GM23338 (cell line): ENCODE results near the gene GJC2. TPM values are rescaled to one million over a fixed set of nuclear protein-coding genes. Genes with fewer than 3 reads are reported as not detected.

Source experiments
- ATAC-seq: fragments of 200-7000 bp; cut with Tn5 transposase; 3 replicates; pipeline ENCODE4 v1.9.1; 2020
- DNase-seq: peaks from one replicate; pipeline ENCODE4 v3.0.0-alpha.2; 2015; ENCODE audit warnings: low spot score
- H2AFZ ChIP-seq: fragments of 200-600 bp; sonication (generic); 2 replicates; pipeline ENCODE4 v1.8.0; 2016; ENCODE audit warnings: antibody characterized with exemption, mild to moderate bottlenecking, moderate library complexity
- H3F3A ChIP-seq: fragments of 200-600 bp; sonication (generic); replicated peaks from 2 replicates; pipeline ENCODE4 v1.8.0; 2017; ENCODE audit warnings: antibody characterized with exemption, mixed run types, low read depth
- H3K27ac ChIP-seq: fragments of 200-600 bp; sonication (generic); 2 replicates; pipeline ENCODE4 v1.6.1; 2016; ENCODE audit warnings: low read depth
- H3K27me3 ChIP-seq: fragments of 200-600 bp; sonication (generic); 2 replicates; pipeline ENCODE4 v1.8.0; 2016; ENCODE audit warnings: mild to moderate bottlenecking, mixed run types, moderate library complexity; ENCODE audit not compliant: insufficient read depth
- H3K36me3 ChIP-seq: fragments of 200-600 bp; sonication (generic); 2 replicates; pipeline ENCODE4 v1.8.0; 2016; ENCODE audit warnings: mild to moderate bottlenecking; ENCODE audit not compliant: insufficient read depth
- H3K4me1 ChIP-seq: fragments of 200-600 bp; sonication (generic); 2 replicates; pipeline ENCODE4 v1.8.0; 2016; ENCODE audit warnings: mild to moderate bottlenecking, moderate library complexity; ENCODE audit not compliant: insufficient read depth
- H3K4me2 ChIP-seq: fragments of 200-600 bp; sonication (generic); 2 replicates; pipeline ENCODE4 v1.7.1; 2017; ENCODE audit warnings: mixed run types
- H3K4me3 ChIP-seq: fragments of 200-600 bp; sonication (generic); 2 replicates; pipeline ENCODE4 v1.6.1; 2016; ENCODE audit warnings: mixed run types
- H3K79me2 ChIP-seq: fragments of 200-600 bp; sonication (generic); replicated peaks from 2 replicates; pipeline ENCODE4 v1.8.0; 2017; ENCODE audit warnings: mild to moderate bottlenecking; ENCODE audit not compliant: insufficient read depth
- H3K9me2 ChIP-seq: fragments of 200-600 bp; sonication (generic); 2 replicates; pipeline ENCODE4 v1.8.0; 2017; ENCODE audit not compliant: insufficient read depth
- H4K20me1 ChIP-seq: fragments of 200-600 bp; sonication (generic); replicated peaks from 2 replicates; pipeline ENCODE4 v1.8.0; 2017; ENCODE audit warnings: mild to moderate bottlenecking; ENCODE audit not compliant: insufficient read depth
- H3K27ac Mint-ChIP-seq: 2 replicates; pipeline ENCODE4 v1.8.0; 2020; ENCODE audit warnings: inconsistent platforms, mild to moderate bottlenecking, moderate library complexity, mixed read lengths
- H3K27me3 Mint-ChIP-seq: 3 replicates; pipeline ENCODE4 v1.8.0; 2022; ENCODE audit warnings: low read depth, mild to moderate bottlenecking, moderate library complexity, mixed read lengths, inconsistent platforms; ENCODE audit not compliant: insufficient read depth, poor library complexity
- H3K36me3 Mint-ChIP-seq: 3 replicates; pipeline ENCODE4 v1.8.0; 2021; ENCODE audit warnings: low read depth, mild to moderate bottlenecking, inconsistent platforms, moderate library complexity, mixed read lengths
- H3K4me1 Mint-ChIP-seq: 3 replicates; pipeline ENCODE4 v1.8.0; 2020; ENCODE audit warnings: mild to moderate bottlenecking, inconsistent platforms, mixed read lengths
- H3K4me3 Mint-ChIP-seq: 3 replicates; pipeline ENCODE4 v1.8.0; 2021; ENCODE audit warnings: moderate library complexity, mild to moderate bottlenecking, inconsistent platforms, mixed read lengths
- H3K9me3 Mint-ChIP-seq: 3 replicates; pipeline ENCODE4 v1.8.0; 2020; ENCODE audit warnings: moderate library complexity, mild to moderate bottlenecking, inconsistent platforms, mixed read lengths
- CREB1 ChIP-seq: fragments of 250-450 bp; sonication (Bioruptor Pico); IDR thresholded peaks from 2 replicates; pipeline ENCODE4 v1.5.0; 2020; ENCODE audit warnings: low read depth, mild to moderate bottlenecking, moderate library complexity
- CTCF ChIP-seq, 2 experiments: fragments of 200-600 bp in 1 of 2; sonication (generic) in 1 of 2; conservative IDR thresholded peaks; 2 replicates each; pipeline versions ENCODE4 v1.5.1 to v1.6.1; 2016 to 2017; ENCODE audit warnings: antibody characterized with exemption in 2 of 2, low read depth in 2 of 2, mild to moderate bottlenecking in 2 of 2, moderate library complexity in 1 of 2
- ETS1 ChIP-seq: IDR thresholded peaks from 2 replicates; pipeline ENCODE4 v1.6.1; 2016; ENCODE audit warnings: antibody characterized with exemption
- EZH2 ChIP-seq: fragments of 200-600 bp; sonication (generic); IDR thresholded peaks from one replicate; pipeline ENCODE4 v1.8.0; 2017; ENCODE audit warnings: antibody characterized with exemption, mild to moderate bottlenecking, low read depth; ENCODE audit not compliant: unreplicated experiment
- EZH2phosphoT487 ChIP-seq: fragments of 200-600 bp; sonication (generic); IDR thresholded peaks from one replicate; pipeline ENCODE4 v1.8.1; 2018; ENCODE audit warnings: antibody characterized with exemption; ENCODE audit not compliant: unreplicated experiment
- JUNB ChIP-seq: IDR thresholded peaks from one replicate; pipeline ENCODE4 v1.6.1; 2016; ENCODE audit warnings: antibody characterized with exemption; ENCODE audit not compliant: unreplicated experiment
- NANOG ChIP-seq: IDR thresholded peaks from 2 replicates; pipeline ENCODE4 v1.6.1; 2016; ENCODE audit warnings: antibody characterized with exemption, borderline replicate concordance
- POLR2AphosphoS5 ChIP-seq: IDR thresholded peaks from 2 replicates; pipeline ENCODE4 v1.6.1; 2016; ENCODE audit warnings: antibody characterized with exemption, low read depth
- REST ChIP-seq: IDR thresholded peaks from one replicate; pipeline ENCODE4 v1.6.1; 2018; ENCODE audit warnings: antibody characterized with exemption; ENCODE audit not compliant: unreplicated experiment
- STAT1 ChIP-seq: IDR thresholded peaks from one replicate; pipeline ENCODE4 v1.6.1; 2016; ENCODE audit warnings: antibody characterized with exemption; ENCODE audit not compliant: unreplicated experiment
- ZNF114 ChIP-seq: fragments of 250-450 bp; sonication (Bioruptor Pico); IDR thresholded peaks from 2 replicates; pipeline ENCODE4 v1.5.0; 2020; ENCODE audit warnings: mild to moderate bottlenecking, moderate library complexity
- ZNF331 ChIP-seq: fragments of 250-450 bp; sonication (Bioruptor Pico); IDR thresholded peaks from 2 replicates; pipeline ENCODE4 v1.5.0; 2020; ENCODE audit warnings: low read depth, mild to moderate bottlenecking, moderate library complexity
- ZNF462 ChIP-seq: fragments of 250-450 bp; sonication (Bioruptor Pico); IDR thresholded peaks from 2 replicates; pipeline ENCODE4 v1.5.0; 2020; ENCODE audit warnings: mild to moderate bottlenecking, moderate library complexity
- polyA plus RNA-seq: library from polyadenylated mRNA; unstranded; fragments of >200 nt; fragmentation: Nextera tagmentation; extraction: Ambion mirVana; gene quantifications from 2 replicates; pipeline ENCODE4 v1.2.1, GENCODE V29; 2016
- total RNA-seq: library from RNA; depleted of rRNA; stranded (reverse); fragments of >200 nt; shearing (Covaris generic); gene quantifications from 2 replicates; pipeline ENCODE4 v1.2.3, GENCODE V29; 2014

GJC2 gene
- total and polyA plus RNA-seq, 2 experiments from 2014 or later: 0.15 to 1.2 TPM

GRCh38 chr1:228190182-228190581 is 40.5 kb downstream of the GJC2 start:
- ATAC-seq (no peak), DNase-seq (no peak)
- Histone ChIP-seq H3K4me1 (no peaks in the 10 kb centered on the region), H4K20me1 (no peaks in the 10 kb centered on the region), H3K9me2 (0 out of 2 replicates have a peak, but pooled peaks cover 3% of the 10 kb centered on the region), H3K79me2 (no peaks in the 10 kb centered on the region), H3K4me2 (no peak overlapping the region), H3K4me3 (no peak overlapping the region), H3K36me3 (no peaks in the 10 kb centered on the region), H3F3A (no peaks in the 10 kb centered on the region), H3K27ac (no peak overlapping the region), H2AFZ (no peak overlapping the region), H3K27me3 (no peaks in the 10 kb centered on the region)
- H3K36me3 Mint-ChIP-seq: no peaks in the 10 kb centered on the region
- H3K27ac Mint-ChIP-seq: no peak overlapping the region
- peaks cover 9% of the 10 kb centered on the region; the same call in 2 of the 3 replicates for H3K9me3 Mint-ChIP-seq
- H3K4me1 Mint-ChIP-seq: no peaks in the 10 kb centered on the region; the same call in 2 of the 3 replicates
- no peak overlapping the region for H3K4me3 Mint-ChIP-seq
- TF ChIP-seq POLR2AphosphoS5 (no peak), CREB1 (no peak), ZNF331 (CRISPR knock-in tag) (no peak), STAT1 (no peak), NANOG (no peak), EZH2 (no peak), CTCF (conservative IDR thresholded peaks at IDR 0.05; ENCODE audit: low read depth in 2 of 2) (no peak), ZNF462 (no peak), REST (no peak), JUNB (no peak), ZNF114 (CRISPR knock-in tag) (no peak), EZH2phosphoT487 (no peak), ETS1 (no peak)
- H3K27me3 Mint-ChIP-seq: peaks cover 6% of the 10 kb centered on the region
